BLaER1 (cell line): ENCODE data around the gene LRRN4.

Experiments used
- H3K27ac ChIP-seq: shearing (Covaris generic); formaldehyde crosslinking; 2 replicates; pipeline ENCODE4 v1.8.1; 2022
- H3K27me3 ChIP-seq: shearing (Covaris generic); formaldehyde crosslinking; 2 replicates; pipeline ENCODE4 v1.8.1; 2022
- H3K36me3 ChIP-seq: shearing (Covaris generic); formaldehyde crosslinking; 2 replicates; pipeline ENCODE4 v1.8.1; 2022
- H3K4me1 ChIP-seq: shearing (Covaris generic); formaldehyde crosslinking; 2 replicates; pipeline ENCODE4 v1.8.1; 2022
- H3K4me2 ChIP-seq: shearing (Covaris generic); formaldehyde crosslinking; 2 replicates; pipeline ENCODE4 v1.8.1; 2022
- H3K4me3 ChIP-seq: shearing (Covaris generic); formaldehyde crosslinking; 2 replicates; pipeline ENCODE4 v1.8.1; 2022
- H3K9ac ChIP-seq: shearing (Covaris generic); formaldehyde crosslinking; 2 replicates; pipeline ENCODE4 v1.8.1; 2022
- H3K9me3 ChIP-seq: shearing (Covaris generic); formaldehyde crosslinking; 2 replicates; pipeline ENCODE4 v1.8.1; 2022
- H4K20me1 ChIP-seq: shearing (Covaris generic); formaldehyde crosslinking; 2 replicates; pipeline ENCODE4 v1.8.1; 2022
- Cebpa-rat ChIP-seq: shearing (Covaris generic); IDR thresholded peaks from 2 replicates; pipeline ENCODE4 v1.8.1; 2022

Gene LRRN4

DNA sequence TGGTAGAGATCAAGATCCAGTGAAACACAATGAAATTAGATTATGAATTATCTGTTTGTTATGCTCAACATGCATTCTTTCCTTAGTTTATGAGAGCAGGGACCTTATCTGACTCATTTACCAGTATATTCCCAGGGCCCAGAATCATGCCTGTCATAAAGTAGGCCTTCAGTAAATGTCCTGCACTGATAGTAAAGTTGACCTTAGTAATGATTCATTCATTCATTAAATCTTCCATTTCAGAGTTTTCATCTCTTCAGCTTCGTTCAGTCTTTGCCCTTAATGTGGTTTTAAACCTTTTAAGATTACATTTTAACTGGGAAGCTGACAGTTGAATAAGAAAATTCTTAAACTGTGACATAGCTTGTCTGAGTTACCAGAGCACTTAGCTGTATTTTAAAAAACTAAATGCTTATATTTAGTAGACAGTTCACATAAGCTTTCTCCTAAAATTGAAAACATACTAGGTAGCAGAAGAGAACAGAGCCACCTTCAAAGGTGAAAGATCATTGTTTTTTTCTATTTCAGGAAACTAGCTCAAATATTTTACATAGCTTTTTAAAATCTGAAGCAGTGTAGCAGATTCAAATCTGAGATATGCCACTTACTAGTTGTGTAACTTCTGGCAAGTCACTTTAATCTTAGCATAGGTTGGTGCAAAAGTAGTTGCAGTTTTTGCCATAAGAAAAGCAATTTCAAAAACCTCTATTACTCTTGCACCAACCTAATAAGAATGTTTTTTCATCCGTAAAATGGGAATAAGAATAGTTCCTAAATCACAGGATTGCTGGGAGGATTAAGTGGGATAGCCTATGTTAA lies 62.0 kb downstream of the LRRN4 start:
- H3K36me3 ChIP-seq: peaks cover 77% of the 10 kb centered on the region
- no peaks in the 10 kb centered on the region for H3K9me3 ChIP-seq
- no peak overlapping the region for H3K4me2 ChIP-seq
- H4K20me1 ChIP-seq: no peaks in the 10 kb centered on the region
- peaks cover 11% of the 10 kb centered on the region for H3K4me1 ChIP-seq
- H3K27me3 ChIP-seq: no peaks in the 10 kb centered on the region
- no peak for TF ChIP-seq Cebpa-rat
- no peak overlapping the region for H3K27ac ChIP-seq
- H3K4me3 ChIP-seq: no peak overlapping the region
- no peak overlapping the region for H3K9ac ChIP-seq

DNA sequence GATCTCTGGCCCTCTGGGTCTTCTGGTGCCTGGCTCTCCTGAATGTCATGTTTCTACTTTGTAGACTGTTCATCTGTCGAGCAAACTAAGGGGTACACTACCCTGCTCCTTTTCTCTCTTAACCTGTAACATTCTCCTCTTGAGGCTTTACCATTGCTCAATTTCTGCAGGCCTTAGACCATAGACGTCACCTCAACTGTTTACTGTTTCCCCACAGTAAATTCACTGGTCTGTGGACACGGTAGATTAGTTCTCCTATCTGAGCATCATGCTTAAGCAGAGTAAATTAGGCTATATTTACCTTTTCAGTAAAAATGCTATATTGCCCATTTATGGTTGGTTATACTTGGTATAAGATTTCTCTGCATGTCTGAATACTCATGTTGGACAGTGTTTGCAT lies 62.9 kb downstream of the LRRN4 start:
- Histone ChIP-seq H3K27me3 (no peaks in the 10 kb centered on the region), H4K20me1 (no peaks in the 10 kb centered on the region), H3K9ac (no peak overlapping the region), H3K36me3 (peaks cover 83% of the 10 kb centered on the region), H3K9me3 (no peaks in the 10 kb centered on the region), H3K4me3 (no peak overlapping the region), H3K4me1 (peaks cover 2% of the 10 kb centered on the region), H3K4me2 (no peak overlapping the region), H3K27ac (no peak overlapping the region)
- no peak for TF ChIP-seq Cebpa-rat
